Activated CD4-positive, CD25-positive, alpha-beta regulatory T cell (primary cell): ENCODE measurements around the gene RGS10.

ENCODE experiments used
- DNase-seq, 4 experiments: peaks; one replicate each; lab custom pipeline; 2025; lab: John Stamatoyannopoulos, UW

The RGS10 gene

DNA sequence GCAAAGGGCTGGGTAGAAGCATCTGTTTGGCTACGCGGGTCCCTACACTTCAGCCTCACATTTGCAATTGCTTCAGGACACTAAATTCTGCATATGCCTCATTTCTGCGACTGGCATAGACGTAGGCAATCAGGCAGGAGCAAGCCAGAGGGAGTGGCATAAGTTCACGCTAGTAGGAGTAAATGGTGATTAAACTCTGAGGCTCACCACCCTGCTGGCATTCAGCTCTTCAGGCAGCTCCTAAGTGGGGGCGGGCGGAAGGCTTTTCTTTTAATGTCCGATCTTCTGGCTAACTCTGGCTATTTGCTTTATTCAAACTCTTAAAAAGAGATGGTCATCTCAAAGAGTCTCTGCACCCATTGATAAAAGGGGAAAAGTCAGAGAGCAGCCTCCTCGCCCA, 45.3 kb downstream of the RGS10 start:
- no peak for DNase-seq

DNA sequence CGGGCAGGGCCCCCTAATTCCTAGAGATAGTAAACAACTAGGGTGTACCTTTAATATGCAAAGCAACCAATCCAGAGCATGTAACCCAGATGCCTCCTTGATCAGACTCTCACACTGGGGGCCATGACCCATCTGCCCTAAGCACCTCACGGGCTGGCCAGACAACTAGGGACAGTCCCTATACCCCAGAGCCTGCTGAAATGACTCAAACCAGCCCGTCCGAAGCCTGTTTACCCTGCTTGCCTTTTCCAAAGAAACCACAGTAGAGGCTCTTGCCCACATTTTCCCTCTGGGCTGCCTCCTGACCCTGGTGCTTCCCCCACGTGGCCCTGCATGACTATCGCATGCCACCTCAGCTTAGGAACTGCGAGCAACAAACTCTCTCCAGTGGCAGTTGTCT, 46.2 kb downstream of the RGS10 start:
- DNase-seq: no peak

DNA sequence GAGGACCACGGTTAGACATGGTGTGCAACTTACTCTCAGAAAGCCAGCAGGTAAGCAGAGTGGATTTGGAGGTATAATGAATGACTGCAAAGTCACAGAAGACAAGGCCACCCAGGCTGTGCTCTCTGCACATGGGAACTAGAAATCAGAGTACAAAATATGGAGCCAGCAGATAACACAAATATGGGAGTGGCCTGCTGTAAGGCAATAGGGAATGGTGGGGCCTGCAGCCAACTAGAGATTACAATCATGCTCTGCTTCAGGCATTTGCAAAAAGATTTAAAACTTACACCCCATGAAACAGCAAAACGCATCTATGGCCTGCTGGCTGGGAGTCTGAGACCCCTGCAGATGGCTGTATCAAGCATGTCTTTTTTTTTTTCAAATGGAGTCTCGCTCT, 47.0 kb downstream of the RGS10 start:
- no peak for DNase-seq

DNA sequence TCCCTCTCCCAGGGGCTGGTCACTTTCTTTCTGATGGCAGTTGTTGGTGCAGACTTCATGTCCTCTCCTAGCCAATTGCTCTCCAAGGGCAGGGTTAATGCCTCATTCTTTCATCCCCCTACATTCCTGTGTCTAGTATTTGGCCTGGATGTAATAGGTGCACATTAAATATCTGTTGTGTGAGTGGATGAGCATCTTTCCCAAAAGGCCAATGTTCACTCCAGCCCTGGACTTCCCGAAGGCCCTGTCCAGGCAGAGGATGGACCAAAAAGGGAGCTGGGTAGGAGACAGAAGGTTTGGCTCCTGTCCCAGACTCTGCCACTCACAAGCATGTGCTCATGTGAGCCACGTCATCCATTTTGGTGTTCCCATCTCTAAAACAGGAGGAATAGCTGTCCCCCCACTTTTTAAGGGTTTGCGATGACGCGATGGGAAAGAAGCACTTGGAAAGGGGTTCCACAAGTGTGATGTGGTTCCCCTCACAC, 47.5 kb downstream of the RGS10 start:
- no peak for DNase-seq

DNA sequence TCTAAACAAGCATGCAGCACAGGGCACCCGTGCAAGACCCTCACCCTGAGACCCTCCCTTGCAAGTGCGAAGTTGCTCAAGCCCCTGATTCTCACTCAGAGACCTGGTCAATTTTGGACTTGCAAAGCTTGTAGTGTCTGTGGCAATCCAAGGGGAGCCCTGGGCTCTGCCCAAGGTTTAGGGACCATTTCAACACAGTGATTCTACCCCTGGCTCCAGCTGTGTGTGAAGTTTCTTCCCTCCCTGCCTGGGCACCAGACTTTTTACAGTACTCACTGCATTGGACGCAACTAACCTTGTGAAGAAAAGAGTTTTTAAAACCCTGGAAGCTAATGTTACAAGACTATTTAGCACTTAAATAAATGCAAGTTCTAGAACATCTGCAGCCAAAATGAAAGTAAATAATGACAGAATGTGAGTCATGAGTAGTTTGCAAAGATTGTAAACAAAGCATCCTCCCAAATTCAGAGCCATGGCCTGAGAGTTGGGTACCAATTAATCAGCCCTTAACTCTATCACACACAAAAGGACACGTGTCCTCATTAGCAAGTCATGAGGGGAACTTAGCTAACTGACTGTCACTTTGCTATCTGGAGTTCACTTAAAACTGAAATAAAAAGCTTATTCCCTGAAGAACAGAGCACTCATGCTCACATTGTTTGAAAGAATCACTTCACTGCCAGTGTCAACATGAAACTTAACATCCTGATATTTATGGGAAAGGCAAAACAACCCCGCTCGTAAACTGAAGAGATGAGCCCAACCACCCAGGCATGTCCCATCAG, 48.1 kb downstream of the RGS10 start:
- DNase-seq: no peak

DNA sequence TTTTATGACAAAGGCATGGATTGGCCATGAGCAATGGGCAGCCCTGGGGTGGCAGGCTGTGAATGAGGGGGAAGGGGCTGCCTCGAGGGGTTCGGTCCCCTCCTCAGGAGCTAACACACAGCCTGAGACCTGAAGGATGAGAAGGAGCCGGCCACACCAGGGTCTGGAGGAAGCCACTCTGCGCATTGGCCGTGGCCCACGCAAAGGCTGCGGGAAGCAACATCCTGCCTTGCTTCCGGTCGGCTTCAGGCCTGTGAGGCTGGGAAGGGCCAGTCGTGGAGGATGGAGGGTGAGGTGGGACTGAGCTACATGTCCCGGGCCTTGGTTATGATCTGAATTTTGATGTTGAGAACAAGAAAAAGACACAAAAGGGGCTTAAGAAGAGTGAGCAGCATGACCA, 49.4 kb downstream of the RGS10 start:
- DNase-seq: no peak

DNA sequence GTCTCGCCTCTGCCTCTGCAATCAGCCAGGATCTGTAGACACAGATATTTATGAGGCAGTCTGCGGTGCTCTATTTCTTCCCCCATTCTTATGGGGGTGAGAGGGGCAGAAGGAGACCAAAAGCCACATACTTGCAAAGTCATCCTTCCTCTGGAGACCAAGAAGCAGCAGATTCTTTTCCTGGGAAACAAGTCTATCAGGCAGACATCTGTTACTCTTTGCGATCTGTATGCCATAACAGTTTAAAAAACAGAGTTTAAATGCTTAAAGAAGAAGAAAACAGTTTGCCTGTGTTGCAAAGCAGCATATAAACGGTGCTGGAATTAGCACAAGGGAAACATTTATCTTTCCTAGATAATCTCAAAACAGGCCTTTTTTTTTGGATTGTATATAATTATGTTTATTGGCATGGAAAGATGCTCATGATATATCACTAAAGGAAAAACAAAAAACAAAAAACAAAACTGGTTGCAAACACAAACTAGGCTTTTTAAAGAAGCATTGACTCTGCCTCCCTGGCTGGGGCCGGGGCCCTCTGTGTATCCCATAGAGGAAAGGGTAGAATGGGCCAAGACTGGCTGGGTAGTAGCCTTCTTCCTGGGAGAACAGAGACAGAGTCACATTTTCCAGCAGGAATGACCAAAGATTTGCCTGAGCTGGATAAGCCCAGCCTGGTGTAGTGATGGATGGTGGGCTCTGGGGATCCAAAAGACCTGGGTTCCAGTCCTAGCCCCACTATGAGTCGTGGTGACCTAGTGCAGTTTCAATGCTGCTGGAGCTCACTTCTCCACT, 50.4 kb downstream of the RGS10 start:
- no peak for DNase-seq

DNA sequence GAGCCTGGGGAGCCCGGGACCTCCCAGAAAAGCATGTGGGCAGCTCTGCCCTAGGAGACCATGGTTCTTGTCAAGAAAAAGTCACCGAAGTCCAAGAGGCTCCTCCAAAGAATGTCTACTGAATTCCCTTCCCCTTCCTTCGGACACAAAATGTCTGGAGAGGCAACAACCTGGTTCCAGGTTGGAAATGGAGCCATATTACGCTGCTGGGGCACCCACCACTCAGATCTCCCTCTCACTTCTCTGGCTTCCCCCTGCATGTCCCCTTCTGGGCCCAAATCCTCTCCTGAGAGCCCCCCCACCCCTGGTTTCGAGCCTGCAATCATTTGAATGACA, 52.6 kb downstream of the RGS10 start:
- no peak for DNase-seq

DNA sequence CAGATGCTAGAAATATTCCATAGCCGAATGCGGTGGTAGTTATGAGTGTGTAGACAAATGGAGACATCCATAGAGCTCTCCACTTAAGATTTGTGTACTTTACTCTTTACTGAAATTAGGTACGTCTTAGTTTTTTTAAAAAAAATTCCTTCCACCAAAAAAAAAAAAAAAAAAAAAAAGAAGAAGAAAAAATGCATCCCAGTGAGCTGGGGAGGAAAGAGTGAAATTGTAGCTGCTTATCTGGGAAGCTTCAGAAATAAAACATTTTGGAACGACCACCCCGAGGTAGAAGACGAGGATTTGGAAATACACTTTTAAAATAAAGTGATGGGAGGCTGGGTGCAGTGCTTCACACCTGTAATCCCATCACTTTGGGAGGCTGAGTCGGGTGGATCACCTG, 53.8 kb downstream of the RGS10 start:
- no peak for DNase-seq

DNA sequence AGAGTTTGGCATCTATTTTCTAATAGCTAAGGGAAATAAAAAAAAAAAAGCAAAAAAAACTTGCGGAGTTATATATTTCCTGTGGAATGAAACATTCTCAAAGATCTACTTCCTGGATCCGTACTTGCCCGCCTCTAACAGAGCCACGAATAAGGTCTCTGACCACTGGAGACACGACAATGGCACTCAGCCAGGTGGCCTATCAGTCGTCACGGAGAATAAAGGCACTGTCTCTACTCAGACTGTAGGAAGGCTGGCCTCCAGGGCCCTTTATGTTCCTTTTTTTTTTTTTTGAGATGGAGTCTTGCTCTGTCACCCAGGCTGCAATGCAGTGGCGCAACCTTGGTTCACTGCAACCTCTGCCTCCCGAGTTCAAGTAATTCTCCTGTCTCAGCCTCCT, 58.7 kb downstream of the RGS10 start:
- no peak for DNase-seq

DNA sequence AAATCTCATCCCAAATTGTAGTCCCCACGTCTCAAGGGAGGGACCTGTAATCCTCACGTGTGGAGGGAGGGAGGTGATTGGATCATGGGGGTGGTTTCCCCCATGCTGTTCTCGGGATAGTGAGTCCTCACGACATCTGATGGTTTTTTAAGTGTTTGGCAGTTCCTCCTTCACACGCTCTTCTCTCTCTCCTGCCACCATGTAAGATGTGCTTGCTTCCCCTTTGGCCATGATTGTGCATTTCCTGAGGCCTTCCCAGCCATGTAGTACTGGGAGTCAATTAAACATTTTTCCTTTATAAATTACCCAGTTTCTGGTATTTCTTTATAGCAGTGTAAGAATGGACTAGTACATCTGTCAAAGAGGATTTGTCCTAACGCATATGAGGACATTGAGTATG, 59.5 kb downstream of the RGS10 start:
- no peak for DNase-seq

DNA sequence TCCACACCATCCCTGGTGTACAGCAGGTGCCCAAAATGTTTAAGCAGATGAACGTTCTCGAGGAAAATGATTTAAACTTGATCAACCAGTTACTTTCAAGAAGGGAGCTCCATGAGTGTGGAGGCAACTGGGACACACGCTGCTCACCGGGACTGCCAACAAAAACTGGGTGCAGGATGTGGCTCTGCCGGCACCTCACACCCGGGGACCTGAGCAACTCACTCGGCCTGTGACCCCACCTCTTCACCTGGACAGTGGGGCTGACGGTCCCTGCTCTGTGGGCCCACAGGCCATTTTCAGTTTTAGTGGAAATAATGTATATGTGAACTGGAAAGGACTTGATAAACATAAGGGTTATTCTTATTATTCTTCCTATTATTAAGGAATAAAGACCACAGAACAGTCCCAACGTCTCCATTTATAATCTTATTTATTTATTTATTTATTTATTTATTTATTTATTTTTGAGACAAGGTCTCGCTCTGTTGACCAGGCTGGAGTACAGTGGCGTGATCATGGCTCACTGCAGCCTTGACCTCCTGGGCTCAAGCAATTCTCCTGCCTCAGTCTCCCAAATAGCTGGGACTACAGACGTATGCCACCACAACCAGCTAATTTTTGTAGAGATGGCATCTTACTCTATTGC, 60.6 kb downstream of the RGS10 start:
- DNase-seq: no peak

DNA sequence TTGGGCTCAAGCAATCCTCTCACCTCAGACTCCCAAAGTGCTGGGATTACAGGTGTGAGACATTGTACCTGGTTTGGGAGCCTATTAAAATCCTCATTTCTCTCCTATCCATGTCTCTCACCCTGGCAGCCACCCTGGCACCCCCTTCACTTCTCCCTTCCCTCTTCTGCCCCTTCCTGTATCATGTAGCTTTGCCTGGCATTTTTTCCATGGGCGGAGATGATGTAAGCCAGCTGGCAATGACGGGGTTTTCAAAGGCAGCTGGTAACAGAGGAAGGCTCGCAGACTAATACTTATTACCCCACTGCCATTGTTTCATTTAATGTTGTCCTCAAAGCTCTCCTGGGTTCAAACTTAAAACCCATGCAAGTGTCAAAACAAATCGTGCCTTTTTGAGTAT, 61.9 kb downstream of the RGS10 start:
- DNase-seq: no peak

DNA sequence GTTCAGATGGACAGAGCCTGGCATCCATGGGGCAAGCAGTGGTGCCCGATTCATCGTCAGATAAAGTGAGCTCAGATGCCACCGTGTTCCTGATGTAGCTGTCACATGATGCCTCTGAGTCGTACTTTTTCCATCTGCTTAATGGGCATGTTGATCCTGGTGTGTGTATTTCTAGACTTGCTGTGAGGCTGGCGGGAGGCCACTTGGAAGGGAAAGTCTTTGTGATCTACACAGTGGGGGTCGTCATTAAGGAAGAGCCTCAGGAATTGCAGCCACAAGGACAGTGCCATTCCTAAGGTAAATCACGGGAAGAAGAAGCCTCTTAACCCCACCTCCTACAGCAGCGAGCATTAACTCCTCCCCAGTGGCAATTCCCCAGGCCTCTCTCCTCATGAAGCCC, 63.0 kb downstream of the RGS10 start:
- DNase-seq: no peak

DNA sequence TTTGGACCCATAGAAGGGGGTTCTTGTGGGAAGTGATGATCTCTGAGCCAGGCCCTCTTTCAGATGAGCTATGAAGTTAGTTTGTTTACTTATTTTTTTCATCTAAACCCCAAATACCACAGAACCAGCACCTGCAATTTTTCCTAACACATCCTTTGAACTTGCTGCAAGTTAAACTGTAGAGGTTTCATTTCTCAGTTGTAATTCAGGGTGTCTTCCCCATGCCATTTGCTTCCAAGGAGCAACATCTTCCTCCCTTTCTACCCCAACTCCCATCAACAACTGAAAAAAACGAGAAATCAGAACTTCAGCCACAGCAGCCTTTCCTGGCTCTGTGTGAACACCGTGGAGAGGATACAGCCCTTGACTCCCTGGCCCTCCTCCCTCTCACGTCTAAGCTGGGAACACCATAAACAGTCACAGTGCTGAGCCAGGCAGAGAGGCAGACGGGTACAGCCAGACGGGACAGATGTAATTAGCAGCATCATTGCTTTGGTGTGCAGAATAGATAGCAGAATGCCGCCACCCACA, 63.6 kb downstream of the RGS10 start:
- no peak for DNase-seq

DNA sequence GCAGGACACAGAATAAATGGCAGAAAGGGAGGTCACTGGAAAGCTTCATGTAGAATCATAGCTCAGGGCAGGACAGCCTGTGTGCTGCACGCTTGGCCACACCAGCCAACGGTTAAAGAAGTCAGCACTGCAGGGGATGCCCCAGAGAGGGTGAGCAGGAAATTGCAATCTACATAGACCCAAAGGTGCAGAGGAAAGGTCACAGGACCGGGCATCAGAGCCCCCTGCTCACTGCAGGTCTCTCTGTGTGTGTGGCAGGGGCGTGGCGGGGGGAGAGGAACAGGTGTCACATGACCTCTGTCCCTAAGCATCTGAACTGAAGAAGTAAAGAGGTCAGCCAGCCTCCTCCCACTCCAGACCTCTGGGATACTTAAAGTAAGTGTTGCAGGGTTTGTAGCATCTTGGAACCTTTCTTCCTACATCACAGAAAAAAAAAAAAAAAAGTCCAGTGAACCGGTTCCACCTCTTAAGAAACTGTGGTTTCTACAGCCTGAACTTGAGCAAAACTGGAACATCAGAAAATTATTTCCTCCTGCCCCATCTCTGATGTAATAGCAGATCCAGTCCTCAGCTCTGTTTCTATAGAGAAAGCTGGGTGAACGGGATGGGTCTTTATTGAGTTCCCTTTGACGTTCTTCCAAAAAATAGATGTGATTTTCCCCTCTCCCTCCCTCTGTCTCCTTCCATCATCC, 64.3 kb downstream of the RGS10 start:
- DNase-seq: no peak

DNA sequence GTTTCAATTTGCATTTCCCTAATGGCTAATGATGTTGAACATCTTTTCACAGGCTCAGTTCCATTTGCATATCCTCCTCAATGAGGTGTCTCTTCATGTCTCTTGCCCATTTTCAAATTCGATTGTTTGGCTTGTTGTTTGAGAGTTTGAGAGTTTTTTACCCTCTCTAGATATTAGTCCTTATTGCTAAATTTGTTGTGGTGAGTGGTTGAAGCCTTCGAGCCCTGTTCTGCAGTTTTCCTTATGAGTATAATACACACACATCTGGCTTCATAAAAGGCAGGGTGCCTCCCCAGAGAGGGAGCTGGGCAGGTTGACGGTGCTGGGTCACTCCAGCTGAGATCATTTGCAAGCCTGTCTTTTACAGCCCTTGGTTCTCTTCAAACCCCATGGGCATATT, 65.1 kb downstream of the RGS10 start:
- DNase-seq: no peak

DNA sequence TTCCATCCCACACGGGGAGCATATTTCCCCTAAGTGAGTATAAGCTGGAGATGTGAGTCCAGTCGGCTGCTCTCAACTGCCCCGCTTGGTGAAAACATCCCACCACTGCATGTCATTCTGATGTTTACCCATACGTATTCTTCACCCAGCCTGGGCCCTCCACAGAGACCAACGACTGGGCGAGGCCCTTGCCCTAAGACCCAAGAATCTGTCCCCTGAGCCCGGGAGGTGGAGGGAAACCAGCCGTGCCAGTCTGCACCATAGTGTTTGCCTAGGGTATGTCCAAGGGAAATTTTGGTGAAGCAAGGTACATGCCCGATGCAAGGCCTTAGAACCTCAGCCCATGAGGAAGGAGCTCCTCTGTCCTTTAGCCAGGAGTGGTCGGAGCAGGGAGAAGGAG, 67.9 kb downstream of the RGS10 start:
- DNase-seq: no peak

DNA sequence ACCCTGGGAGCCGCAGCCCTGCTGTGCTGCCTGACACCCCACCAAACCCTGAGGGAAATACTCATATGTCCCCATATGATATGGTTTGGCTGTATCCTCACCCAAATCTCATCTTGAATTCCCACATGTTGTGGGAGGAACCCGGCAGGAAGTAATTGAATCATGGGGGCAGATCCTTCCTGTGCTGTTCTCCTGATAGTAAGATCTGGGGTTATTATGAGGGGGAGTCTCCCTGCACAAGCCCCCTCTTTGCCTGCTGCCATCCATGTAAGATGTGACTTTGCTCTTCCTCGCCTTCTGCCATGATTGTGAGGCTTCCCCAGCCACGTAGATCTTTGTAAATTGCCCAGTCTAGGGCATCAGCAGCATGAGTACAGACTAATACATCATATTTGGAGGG, 68.7 kb downstream of the RGS10 start:
- no peak for DNase-seq

DNA sequence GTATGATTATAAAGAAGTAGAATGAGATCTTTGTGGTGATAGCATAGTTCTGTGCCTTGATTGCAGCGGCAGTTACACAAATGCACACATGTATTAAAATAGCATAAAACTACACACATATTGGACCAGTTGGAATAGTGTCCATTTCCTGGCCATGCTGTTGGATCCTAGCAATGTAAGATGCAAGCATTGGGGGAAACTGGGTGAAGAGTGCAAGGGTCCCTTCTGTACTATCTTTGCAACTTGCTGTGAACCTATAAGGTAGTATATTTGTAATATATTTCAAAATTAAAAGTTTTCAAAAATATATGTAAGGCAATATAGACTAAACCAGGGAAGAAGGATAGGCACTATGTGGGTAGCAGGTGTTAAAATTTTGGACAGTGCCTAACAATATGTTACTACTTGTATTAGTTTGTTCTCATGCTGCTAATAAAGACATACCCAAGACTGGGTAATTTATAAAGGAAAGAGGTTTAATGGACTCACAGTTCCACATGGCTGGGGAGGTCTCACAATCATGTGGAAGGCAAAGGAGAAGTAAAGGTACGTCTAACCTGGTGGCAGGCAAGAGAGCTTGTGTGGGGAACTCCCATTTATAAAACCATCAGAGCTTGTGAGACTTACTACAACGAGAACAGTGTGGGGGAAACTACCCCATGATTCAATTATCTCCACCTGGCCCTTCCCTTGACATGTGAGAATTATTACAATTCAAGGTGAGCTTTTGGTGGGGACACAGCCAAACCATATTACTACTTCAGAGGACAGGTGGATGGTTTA, 71.4 kb downstream of the RGS10 start:
- DNase-seq: no peak

DNA sequence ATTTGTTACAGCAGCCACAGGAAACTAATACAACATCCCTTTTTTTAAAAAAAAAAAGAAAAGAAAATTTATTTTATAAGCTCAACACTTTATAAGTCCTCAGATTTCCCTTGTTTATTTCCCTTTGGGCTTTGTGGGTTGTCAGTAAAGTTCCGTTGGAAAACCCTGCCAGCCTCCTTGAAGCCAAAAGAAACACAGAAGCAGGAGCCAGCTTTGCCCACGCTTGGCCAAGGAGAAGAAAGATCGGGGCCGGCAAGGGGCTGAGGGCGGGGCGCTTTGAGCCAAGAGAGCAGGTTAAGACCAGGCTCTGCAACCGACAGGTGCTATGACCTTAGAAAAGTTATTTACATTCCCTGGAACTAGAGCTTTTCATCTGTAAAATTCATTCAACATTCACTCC, 72.7 kb downstream of the RGS10 start:
- no peak for DNase-seq

DNA sequence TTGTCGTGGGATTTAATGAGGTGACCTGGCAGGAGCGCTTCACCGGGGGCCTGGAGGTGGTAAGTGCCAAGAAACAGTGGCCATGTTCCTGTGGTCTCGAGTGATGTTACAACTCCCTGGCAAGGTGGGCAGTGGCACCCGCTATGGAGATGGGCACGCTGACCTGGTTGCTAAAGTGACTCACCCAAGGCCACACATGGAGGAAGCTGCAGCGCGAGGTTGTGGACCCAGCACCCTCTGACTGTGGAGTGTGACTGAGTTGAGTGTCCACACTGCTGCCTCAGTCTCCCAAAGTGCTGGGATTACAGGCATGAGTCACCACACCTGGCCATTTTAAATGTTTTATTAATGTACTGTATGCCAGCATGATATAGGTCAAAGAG, 73.2 kb downstream of the RGS10 start:
- no peak for DNase-seq
